ENCODE results near the gene NUP93.

- TF ChIP-seq, protein P1, sequence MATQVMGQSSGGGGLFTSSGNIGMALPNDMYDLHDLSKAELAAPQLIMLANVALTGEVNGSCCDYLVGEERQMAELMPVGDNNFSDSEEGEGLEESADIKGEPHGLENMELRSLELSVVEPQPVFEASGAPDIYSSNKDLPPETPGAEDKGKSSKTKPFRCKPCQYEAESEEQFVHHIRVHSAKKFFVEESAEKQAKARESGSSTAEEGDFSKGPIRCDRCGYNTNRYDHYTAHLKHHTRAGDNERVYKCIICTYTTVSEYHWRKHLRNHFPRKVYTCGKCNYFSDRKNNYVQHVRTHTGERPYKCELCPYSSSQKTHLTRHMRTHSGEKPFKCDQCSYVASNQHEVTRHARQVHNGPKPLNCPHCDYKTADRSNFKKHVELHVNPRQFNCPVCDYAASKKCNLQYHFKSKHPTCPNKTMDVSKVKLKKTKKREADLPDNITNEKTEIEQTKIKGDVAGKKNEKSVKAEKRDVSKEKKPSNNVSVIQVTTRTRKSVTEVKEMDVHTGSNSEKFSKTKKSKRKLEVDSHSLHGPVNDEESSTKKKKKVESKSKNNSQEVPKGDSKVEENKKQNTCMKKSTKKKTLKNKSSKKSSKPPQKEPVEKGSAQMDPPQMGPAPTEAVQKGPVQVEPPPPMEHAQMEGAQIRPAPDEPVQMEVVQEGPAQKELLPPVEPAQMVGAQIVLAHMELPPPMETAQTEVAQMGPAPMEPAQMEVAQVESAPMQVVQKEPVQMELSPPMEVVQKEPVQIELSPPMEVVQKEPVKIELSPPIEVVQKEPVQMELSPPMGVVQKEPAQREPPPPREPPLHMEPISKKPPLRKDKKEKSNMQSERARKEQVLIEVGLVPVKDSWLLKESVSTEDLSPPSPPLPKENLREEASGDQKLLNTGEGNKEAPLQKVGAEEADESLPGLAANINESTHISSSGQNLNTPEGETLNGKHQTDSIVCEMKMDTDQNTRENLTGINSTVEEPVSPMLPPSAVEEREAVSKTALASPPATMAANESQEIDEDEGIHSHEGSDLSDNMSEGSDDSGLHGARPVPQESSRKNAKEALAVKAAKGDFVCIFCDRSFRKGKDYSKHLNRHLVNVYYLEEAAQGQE (IDR thresholded peaks at IDR 0.05) = no peak
- TF ChIP-seq, protein P2, sequence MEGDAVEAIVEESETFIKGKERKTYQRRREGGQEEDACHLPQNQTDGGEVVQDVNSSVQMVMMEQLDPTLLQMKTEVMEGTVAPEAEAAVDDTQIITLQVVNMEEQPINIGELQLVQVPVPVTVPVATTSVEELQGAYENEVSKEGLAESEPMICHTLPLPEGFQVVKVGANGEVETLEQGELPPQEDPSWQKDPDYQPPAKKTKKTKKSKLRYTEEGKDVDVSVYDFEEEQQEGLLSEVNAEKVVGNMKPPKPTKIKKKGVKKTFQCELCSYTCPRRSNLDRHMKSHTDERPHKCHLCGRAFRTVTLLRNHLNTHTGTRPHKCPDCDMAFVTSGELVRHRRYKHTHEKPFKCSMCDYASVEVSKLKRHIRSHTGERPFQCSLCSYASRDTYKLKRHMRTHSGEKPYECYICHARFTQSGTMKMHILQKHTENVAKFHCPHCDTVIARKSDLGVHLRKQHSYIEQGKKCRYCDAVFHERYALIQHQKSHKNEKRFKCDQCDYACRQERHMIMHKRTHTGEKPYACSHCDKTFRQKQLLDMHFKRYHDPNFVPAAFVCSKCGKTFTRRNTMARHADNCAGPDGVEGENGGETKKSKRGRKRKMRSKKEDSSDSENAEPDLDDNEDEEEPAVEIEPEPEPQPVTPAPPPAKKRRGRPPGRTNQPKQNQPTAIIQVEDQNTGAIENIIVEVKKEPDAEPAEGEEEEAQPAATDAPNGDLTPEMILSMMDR (IDR thresholded peaks at IDR 0.05) = no peak
- no peak for TF ChIP-seq POLR2A (IDR thresholded peaks at IDR 0.05; ENCODE audit: low read length)
- no peak for TF ChIP-seq PBX3 (IDR thresholded peaks at IDR 0.05)
- TF ChIP-seq HDAC2 (IDR thresholded peaks at IDR 0.05) = no peak
- TF ChIP-seq MAFK (IDR thresholded peaks at IDR 0.05; ENCODE audit: partially characterized antibody) = no peak
- no peak for TF ChIP-seq GATA3 (IDR thresholded peaks at IDR 0.05; ENCODE audit: borderline replicate concordance)
- no peak for TF ChIP-seq PHF8 (IDR thresholded peaks at IDR 0.05; ENCODE audit: borderline replicate concordance, low read depth)
- no peak for TF ChIP-seq BCL3 (IDR thresholded peaks at IDR 0.05)
- TF ChIP-seq EP300 (IDR thresholded peaks at IDR 0.05) = no peak
- no peak for TF ChIP-seq SREBF2 (IDR thresholded peaks at IDR 0.05)
- TF ChIP-seq RNF2 (IDR thresholded peaks at IDR 0.05; ENCODE audit: borderline replicate concordance, low read depth) = no peak
- no peak for TF ChIP-seq MAX (IDR thresholded peaks at IDR 0.05)
- TF ChIP-seq RFX5 (IDR thresholded peaks at IDR 0.05) = no peak
These were observed 3.0 kb upstream of the NUP93 start for GRCh38 chr16:56726926-56727325.
